ENCODE data around the gene COL3A1. TPM values are rescaled to one million over a fixed set of nuclear protein-coding genes. Genes with fewer than 3 reads are reported as not detected.

Gene COL3A1
- total RNA-seq, 3 donors from 2014 or later, result 68.2 to 321 (median 299) TPM

DNA sequence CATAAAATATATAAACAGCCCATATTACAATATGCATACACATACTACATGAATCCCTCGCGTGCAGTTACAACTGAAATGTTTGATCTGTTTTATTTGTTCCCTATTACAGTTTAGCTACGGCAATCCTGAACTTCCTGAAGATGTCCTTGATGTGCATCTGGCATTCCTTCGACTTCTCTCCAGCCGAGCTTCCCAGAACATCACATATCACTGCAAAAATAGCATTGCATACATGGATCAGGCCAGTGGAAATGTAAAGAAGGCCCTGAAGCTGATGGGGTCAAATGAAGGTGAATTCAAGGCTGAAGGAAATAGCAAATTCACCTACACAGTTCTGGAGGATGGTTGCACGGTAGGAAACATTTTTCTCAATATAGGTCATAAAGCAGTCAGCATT lies 36.4 kb downstream of the COL3A1 start:
- TF ChIP-seq, protein P1, sequence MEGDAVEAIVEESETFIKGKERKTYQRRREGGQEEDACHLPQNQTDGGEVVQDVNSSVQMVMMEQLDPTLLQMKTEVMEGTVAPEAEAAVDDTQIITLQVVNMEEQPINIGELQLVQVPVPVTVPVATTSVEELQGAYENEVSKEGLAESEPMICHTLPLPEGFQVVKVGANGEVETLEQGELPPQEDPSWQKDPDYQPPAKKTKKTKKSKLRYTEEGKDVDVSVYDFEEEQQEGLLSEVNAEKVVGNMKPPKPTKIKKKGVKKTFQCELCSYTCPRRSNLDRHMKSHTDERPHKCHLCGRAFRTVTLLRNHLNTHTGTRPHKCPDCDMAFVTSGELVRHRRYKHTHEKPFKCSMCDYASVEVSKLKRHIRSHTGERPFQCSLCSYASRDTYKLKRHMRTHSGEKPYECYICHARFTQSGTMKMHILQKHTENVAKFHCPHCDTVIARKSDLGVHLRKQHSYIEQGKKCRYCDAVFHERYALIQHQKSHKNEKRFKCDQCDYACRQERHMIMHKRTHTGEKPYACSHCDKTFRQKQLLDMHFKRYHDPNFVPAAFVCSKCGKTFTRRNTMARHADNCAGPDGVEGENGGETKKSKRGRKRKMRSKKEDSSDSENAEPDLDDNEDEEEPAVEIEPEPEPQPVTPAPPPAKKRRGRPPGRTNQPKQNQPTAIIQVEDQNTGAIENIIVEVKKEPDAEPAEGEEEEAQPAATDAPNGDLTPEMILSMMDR (IDR thresholded peaks at IDR 0.05), result no peak
- Histone ChIP-seq H3K9me3 (no peaks in the 10 kb centered on the region), H3K4me3 (no peak overlapping the region), H3K36me3 (ENCODE audit: low read depth) (no peaks in the 10 kb centered on the region), H3K4me1 (ENCODE audit: low read depth) (no peaks in the 10 kb centered on the region)
- intact Hi-C loops (cut with DNase I, micrococcal nuclease), result no loop called here
- ATAC-seq (no peak), DNase-seq (no peak)

DNA sequence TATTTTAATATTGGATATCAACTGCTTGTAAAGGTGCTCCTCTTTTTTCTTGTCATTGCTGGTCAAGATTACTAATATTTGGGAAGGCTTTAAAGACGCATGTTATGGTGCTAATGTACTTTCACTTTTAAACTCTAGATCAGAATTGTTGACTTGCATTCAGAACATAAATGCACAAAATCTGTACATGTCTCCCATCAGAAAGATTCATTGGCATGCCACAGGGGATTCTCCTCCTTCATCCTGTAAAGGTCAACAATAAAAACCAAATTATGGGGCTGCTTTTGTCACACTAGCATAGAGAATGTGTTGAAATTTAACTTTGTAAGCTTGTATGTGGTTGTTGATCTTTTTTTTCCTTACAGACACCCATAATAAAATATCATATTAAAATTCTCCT lies 38.2 kb downstream of the COL3A1 start:
- H3K4me1 ChIP-seq (ENCODE audit: low read depth), result no peaks in the 10 kb centered on the region
- H3K4me3 ChIP-seq, result no peak overlapping the region
- intact Hi-C loops (cut with DNase I, micrococcal nuclease), result no loop called here
- DNase-seq (no peak), ATAC-seq (no peak)
- no peaks in the 10 kb centered on the region for H3K9me3 ChIP-seq
- TF ChIP-seq, protein P1 (IDR thresholded peaks at IDR 0.05), result no peak
- H3K36me3 ChIP-seq (ENCODE audit: low read depth), result no peaks in the 10 kb centered on the region

DNA sequence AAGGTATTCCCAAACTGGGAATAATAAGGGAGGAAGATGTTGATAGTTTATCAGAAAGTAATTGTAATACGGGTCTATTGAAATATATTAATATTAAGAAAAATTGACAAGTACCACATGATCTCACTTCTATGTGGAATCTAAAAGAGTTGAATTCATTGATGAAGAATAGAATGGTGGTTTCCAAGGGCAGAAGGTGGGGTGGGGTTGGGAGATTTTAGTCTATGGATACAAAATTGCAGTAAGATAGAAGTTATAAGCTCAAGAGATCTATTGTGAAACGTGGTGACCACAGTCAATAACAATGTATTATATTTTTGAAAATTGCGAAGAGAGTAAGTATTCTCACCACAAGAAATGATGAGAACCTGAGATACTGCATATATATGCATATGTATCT lies 38.9 kb downstream of the COL3A1 start:
- ATAC-seq, result no peak
- intact Hi-C loops (cut with DNase I, micrococcal nuclease), result no loop called here
- Histone ChIP-seq H3K4me3 (no peak overlapping the region), H3K36me3 (ENCODE audit: low read depth) (no peaks in the 10 kb centered on the region), H3K4me1 (ENCODE audit: low read depth) (no peaks in the 10 kb centered on the region), H3K9me3 (no peaks in the 10 kb centered on the region)
- TF ChIP-seq, protein P1 (IDR thresholded peaks at IDR 0.05), result no peak
- no peak for DNase-seq

DNA sequence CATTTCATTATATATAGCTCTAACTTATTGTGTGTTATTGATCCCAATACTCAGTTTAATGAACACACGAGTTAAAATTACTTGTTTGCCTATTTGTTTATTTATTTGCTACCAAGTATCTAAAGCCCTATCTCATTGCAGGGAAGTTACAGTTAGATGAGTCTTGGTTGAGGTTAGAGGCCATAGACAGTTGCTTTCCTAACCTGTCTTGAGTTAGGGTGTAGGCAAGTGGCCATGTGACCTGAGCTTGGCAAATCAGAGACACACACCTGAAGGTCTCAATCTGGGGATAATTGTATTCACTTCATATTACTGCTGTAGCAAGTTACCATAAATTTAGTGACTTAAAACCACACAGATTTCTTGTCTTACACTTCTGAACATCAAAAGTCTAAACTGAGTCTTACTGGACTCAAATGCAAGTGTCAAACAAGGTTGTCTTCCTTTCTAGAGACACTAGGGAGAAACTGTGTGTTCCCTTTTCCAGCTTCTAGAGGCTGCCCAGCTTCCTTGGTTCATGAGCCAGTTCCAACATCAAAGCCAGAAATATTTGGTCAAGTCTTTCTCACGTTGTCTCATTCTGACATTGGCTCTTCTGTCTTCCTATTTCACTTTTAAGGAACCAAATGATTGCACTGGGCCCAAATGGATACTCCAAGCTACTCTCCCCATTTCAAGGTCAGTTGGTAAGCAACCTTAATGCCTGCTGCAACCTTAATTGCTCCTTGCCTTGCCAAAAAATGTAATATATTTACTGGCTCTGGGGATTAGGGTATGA lies 39.7 kb downstream of the COL3A1 start:
- DNase-seq (no peak), ATAC-seq (no peak)
- no peaks in the 10 kb centered on the region for H3K4me1 ChIP-seq (ENCODE audit: low read depth)
- TF ChIP-seq, protein P1 (IDR thresholded peaks at IDR 0.05), result no peak
- H3K36me3 ChIP-seq (ENCODE audit: low read depth), result no peaks in the 10 kb centered on the region
- no peak overlapping the region for H3K4me3 ChIP-seq
- H3K9me3 ChIP-seq, result no peaks in the 10 kb centered on the region
- intact Hi-C loops (cut with DNase I, micrococcal nuclease), result no loop called here

DNA sequence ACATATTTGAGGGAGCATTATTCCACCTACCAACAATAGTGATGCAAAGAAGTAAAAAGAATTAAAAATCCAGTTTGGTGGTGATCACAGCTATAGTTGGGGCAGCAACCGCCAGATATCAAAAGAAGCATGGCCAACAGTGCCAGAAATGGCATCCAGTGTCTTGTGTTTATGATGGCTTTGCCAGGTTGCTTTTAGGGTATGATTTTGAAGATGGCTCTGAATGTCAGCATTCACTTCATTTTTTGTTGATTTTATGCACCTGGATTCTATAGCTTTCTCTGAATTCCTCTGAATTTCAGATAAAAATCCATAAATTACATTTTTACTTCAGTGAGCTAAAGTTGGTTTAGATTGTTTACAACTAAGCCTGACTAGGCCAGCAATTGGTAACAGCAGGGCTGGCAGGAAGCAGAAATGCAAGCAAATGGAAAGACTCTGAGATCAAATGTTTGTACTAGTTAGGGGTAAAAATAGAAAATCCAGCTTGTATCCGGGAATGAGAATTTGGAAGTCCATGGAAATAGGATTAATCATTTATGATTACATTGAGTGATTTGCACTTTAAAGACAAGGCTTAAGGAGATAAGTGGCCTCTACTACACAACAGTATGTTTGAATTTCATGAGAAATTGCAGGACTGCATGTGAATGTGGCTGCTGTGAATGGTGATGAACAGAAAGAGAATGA lies 40.4 kb downstream of the COL3A1 start:
- TF ChIP-seq, protein P1 (IDR thresholded peaks at IDR 0.05), result no peak
- no peaks in the 10 kb centered on the region for H3K4me1 ChIP-seq (ENCODE audit: low read depth)
- DNase-seq, result no peak
- no peak for ATAC-seq
- intact Hi-C loops (cut with DNase I, micrococcal nuclease), result no loop called here
- no peaks in the 10 kb centered on the region for H3K36me3 ChIP-seq (ENCODE audit: low read depth)
- no peak overlapping the region for H3K4me3 ChIP-seq
- H3K9me3 ChIP-seq, result no peaks in the 10 kb centered on the region

Data from mucosa of descending colon (tissue), 3 donors.